Gastroesophageal sphincter (tissue), 4 donors: Measurements from ENCODE around the gene SRSF1. TPM values are rescaled to one million over a fixed set of nuclear protein-coding genes. Genes with fewer than 3 reads are reported as not detected.
"Not testable (repeated sequence)": the region's sequence is repeated elsewhere in the genome, so short reads cannot be mapped to it uniquely, and the experiment has no call there.

Experiments
- ATAC-seq: fragments of 150-250 bp; one replicate; pipeline ENCODE4 v1.9.1; 2016; ENCODE audit warnings: mild to moderate bottlenecking, moderate library complexity
- H3K27ac ChIP-seq, 4 donors: fragments of 200-600 bp; sonication (generic) in 3 of 4; 1 replicate in 3 of 4; 2 replicates in 1 of 4; pipeline ENCODE4 v1.5.1; 2016 to 2019
- H3K27me3 ChIP-seq: fragments of 200-600 bp; sonication (generic); one replicate; pipeline ENCODE4 v1.5.1; 2019
- H3K36me3 ChIP-seq, 2 donors: fragments of 200-600 bp; sonication (generic); one replicate each; pipeline ENCODE4 v1.5.1; 2019; ENCODE audit warnings: control low read depth in 1 of 2
- H3K4me1 ChIP-seq, 3 donors: fragments of 200-600 bp; sonication (generic); 1 replicate in 2 of 3; 2 replicates in 1 of 3; pipeline ENCODE4 v1.5.1; 2016 to 2019; ENCODE audit warnings: control low read depth in 2 of 3
- H3K4me3 ChIP-seq, 2 donors: fragments of 200-600 bp; sonication (generic); one replicate each; pipeline ENCODE4 v1.5.1; 2019; ENCODE audit warnings: mild to moderate bottlenecking in 1 of 2, moderate library complexity in 1 of 2
- H3K9me3 ChIP-seq, 3 donors: fragments of 200-600 bp; sonication (generic); one replicate each; pipeline ENCODE4 v1.5.1; 2017 to 2019; ENCODE audit warnings: control low read depth in 2 of 3
- EP300 ChIP-seq: sonication (generic); formaldehyde crosslinking; IDR thresholded peaks from one replicate; pipeline ENCODE4 v1.6.1; 2017; ENCODE audit warnings: antibody characterized with exemption, mild to moderate bottlenecking
- POLR2A ChIP-seq, 2 donors: fragments of 450-650 bp; IDR thresholded peaks; one replicate each; pipeline ENCODE4 v1.6.1; 2017; ENCODE audit warnings: antibody characterized with exemption in 2 of 2, mild to moderate bottlenecking in 2 of 2, moderate library complexity in 1 of 2
- POLR2AphosphoS5 ChIP-seq: sonication (generic); formaldehyde crosslinking; IDR thresholded peaks from one replicate; pipeline ENCODE4 v1.6.1; 2017; ENCODE audit warnings: antibody characterized with exemption
- WGBS, 2 donors: methylation state at CpG; one replicate each; pipeline ENCODE4 v1.1.5; 2018; ENCODE audit warnings: low coverage in 1 of 2; 5-methylcytosine and 5-hydroxymethylcytosine counted together
- total RNA-seq, 4 donors: library from RNA; depleted of rRNA; stranded (reverse); fragments of >200 nt; gene quantifications; one replicate each; pipeline ENCODE4 v1.1.0, GENCODE V29; 2016
- TF ChIP-seq, protein P1 (sequence below), 4 experiments: fragments of 200-600 bp in 2 of 4; fragments of 450-650 bp in 2 of 4; sonication (generic) in 1 of 4; IDR thresholded peaks; one replicate each; pipeline ENCODE4 v1.5.1; 2017 to 2019; ENCODE audit warnings: antibody characterized with exemption in 4 of 4, mild to moderate bottlenecking in 2 of 4, moderate library complexity in 2 of 4

SRSF1 gene
- total RNA-seq, 4 donors from 2014 or later: 139 to 240 (median 198) TPM

DNA sequence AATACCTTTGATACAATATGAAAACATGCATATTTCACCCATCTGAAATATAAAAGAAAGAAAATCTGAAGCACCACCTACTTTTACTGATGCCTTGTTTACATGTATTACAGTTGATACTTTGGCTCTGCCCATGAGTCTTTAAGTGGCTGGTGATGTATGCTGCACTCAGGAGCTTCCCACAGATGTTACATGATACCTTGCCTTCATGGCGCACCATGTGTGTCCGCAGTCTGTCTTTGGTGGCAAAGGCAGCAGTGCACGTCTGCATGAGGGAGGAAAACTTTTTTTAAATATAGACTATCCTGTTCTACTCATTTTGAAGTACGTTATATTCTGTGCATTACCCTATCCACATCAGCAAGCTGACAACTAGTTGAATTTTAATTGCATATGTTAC, 26.5 kb downstream of the SRSF1 start:
- peaks cover 30 to 98% (median 38%) of the 10 kb centered on the region in 3 donors for H3K4me1 ChIP-seq
- H3K27me3 ChIP-seq: no peaks in the 10 kb centered on the region
- ATAC-seq: no peak
- H3K36me3 ChIP-seq: peaks cover 14 to 67% of the 10 kb centered on the region in 2 donors
- no peak overlapping the region for H3K4me3 ChIP-seq
- WGBS, 2 donors: 76 to 93% methylated on average over 3 to 4 of the region's 4 CpGs
- no peaks in the 10 kb centered on the region for H3K9me3 ChIP-seq
- TF ChIP-seq EP300 (no peak), POLR2AphosphoS5 (no peak), POLR2A (IDR thresholded peaks at IDR 0.05) (no peak)
- TF ChIP-seq, protein P1, sequence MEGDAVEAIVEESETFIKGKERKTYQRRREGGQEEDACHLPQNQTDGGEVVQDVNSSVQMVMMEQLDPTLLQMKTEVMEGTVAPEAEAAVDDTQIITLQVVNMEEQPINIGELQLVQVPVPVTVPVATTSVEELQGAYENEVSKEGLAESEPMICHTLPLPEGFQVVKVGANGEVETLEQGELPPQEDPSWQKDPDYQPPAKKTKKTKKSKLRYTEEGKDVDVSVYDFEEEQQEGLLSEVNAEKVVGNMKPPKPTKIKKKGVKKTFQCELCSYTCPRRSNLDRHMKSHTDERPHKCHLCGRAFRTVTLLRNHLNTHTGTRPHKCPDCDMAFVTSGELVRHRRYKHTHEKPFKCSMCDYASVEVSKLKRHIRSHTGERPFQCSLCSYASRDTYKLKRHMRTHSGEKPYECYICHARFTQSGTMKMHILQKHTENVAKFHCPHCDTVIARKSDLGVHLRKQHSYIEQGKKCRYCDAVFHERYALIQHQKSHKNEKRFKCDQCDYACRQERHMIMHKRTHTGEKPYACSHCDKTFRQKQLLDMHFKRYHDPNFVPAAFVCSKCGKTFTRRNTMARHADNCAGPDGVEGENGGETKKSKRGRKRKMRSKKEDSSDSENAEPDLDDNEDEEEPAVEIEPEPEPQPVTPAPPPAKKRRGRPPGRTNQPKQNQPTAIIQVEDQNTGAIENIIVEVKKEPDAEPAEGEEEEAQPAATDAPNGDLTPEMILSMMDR (IDR thresholded peaks at IDR 0.05): no peak
- H3K27ac ChIP-seq: no peak overlapping the region

DNA sequence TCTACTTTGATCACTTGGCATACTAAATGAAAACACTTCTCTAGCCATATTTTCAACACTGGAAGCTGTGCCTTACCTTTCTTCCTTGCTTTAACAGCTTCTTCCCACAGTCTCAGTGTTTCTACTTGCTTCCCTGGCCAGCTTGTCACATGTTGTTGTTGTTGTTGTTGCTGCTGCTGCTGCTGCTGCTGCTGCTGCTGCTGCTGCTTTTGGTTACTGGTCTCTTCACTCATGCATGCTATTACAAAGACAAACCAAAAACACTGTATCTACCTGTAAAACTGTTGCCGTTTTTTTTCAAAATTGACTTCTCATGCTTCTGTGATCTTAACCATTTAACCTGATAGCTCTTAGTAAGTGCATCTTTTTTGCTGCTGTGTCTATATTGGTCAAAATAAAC, 28.0 kb downstream of the SRSF1 start:
- Histone ChIP-seq H3K4me1 (peaks cover 26 to 96% (median 34%) of the 10 kb centered on the region in 3 donors), H3K4me3 (no peak overlapping the region), H3K9me3 (no peaks in the 10 kb centered on the region), H3K27me3 (no peaks in the 10 kb centered on the region), H3K36me3 (peaks cover 14 to 79% of the 10 kb centered on the region in 2 donors), H3K27ac (no peak overlapping the region)
- TF ChIP-seq POLR2AphosphoS5: no peak
- TF ChIP-seq EP300: no peak
- TF ChIP-seq, protein P1 (IDR thresholded peaks at IDR 0.05): no peak
- TF ChIP-seq POLR2A (IDR thresholded peaks at IDR 0.05): no peak
- 30 to 100% methylated on average over 1 of the region's 1 CpG for WGBS, 2 donors
- no peak for ATAC-seq

DNA sequence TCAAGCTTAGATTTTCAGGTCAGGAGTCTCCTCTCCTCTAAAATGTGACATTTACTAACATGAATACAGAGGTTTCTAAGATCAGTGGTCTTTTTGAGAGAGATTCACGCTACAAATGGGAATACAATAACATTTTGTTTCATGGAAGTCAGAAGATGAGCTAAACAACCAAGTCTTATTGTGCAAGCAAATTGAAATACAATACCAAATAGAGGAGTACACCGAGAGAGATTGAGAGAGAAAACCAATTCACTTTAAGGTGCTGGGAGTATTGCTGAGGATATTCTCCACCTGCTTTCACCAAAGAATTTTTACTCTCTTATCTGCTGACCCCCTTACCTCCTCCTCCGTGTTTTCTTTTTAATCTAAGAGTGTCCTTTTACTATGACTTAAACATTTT, 30.5 kb downstream of the SRSF1 start:
- no peak for ATAC-seq
- peaks cover 14 to 96% of the 10 kb centered on the region in 2 donors for H3K36me3 ChIP-seq
- H3K27ac ChIP-seq: peak overlapping the region in 1 of 4 donors; percentile 22
- WGBS, 2 donors: 63 to 77% methylated on average over 3 of the region's 3 CpGs
- peaks cover 11 to 71% (median 14%) of the 10 kb centered on the region in 3 donors for H3K4me1 ChIP-seq
- no peak overlapping the region for H3K4me3 ChIP-seq
- no peaks in the 10 kb centered on the region for H3K9me3 ChIP-seq
- TF ChIP-seq, protein P1 (IDR thresholded peaks at IDR 0.05): no peak
- TF ChIP-seq POLR2AphosphoS5: no peak
- TF ChIP-seq EP300: no peak
- TF ChIP-seq POLR2A (IDR thresholded peaks at IDR 0.05): no peak
- H3K27me3 ChIP-seq: no peaks in the 10 kb centered on the region

DNA sequence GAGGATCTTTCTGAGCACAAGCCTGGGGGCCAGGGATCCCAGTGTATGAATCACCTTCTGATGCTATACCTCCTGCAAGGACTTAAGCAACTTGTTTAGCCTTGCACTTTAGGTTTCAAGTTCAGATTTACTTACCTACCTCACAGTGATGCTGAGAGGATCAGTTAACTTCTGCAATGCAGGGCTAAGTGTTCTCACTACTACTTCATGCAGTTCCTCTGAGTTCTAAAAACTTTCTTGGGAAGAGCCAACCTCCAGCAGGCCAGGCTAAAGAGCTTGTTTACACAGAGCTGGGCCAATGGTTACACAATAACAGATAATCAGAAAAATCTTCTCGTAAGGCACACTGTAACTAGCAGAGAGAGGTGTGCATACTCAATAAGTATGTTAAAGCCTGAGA, 32.0 kb downstream of the SRSF1 start:
- no peaks in the 10 kb centered on the region for H3K9me3 ChIP-seq
- TF ChIP-seq, protein P1 (IDR thresholded peaks at IDR 0.05): no peak
- peak; percentile 32 for TF ChIP-seq POLR2AphosphoS5
- peak; percentile 65 for ATAC-seq
- peaks cover 10 to 89% of the 10 kb centered on the region in 2 donors for H3K36me3 ChIP-seq
- WGBS, 2 donors: 6 to 10% methylated on average over 1 of the region's 1 CpG
- no peaks in the 10 kb centered on the region for H3K27me3 ChIP-seq
- H3K4me1 ChIP-seq: peaks cover 7 to 55% (median 11%) of the 10 kb centered on the region in 3 donors
- no peak overlapping the region for H3K4me3 ChIP-seq
- H3K27ac ChIP-seq: peak overlapping the region in 3 of 4 donors; percentile 27 to 58 (median 38)

DNA sequence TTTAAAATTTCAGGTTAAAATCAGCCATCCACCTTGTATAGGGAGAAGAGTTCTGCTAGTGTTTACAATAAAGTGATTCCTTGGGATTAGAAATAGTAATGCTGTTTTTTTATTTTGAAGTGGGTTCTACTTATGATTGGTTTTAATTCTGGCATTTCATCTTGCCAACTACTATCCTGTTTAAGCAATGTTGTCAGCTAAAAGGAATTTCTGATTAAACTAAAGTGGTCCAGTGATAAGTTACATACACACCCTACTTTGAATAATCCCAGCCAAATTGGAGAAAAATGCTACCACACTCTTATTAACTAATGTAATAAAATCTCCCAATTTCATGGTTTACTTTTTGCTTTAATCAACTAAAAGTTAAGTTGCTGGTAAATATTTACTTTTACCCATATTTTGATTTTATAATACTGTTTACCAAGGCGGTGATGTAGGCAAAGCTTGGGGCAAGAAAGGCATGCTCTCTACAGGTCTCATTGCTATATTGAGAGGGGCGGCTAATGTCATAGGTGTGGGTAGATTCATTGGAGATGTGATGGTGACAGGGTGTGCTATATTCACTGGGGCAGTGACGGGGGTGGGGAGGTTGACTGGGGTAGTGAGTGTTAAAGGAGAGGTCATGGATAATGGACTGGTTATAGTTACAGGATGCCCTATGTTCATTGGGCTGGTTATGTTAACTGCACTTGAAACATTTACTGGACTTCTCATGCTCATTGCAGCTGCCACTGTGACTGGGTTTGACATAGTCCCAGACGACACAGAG, 32.8 kb downstream of the SRSF1 start:
- H3K27ac ChIP-seq: peak overlapping the region in 3 of 4 donors; percentile 33 to 58 (median 38)
- not testable (repeated sequence) for H3K4me3 ChIP-seq, H3K9me3 ChIP-seq, H3K27me3 ChIP-seq, ATAC-seq
- peaks cover 7 to 47% (median 11%) of the 10 kb centered on the region in 3 donors for H3K4me1 ChIP-seq
- H3K36me3 ChIP-seq: peaks cover 10 to 81% of the 10 kb centered on the region in 2 donors
- WGBS, 2 donors: 77 to 82% methylated on average over 2 to 4 of the region's 4 CpGs
